ENCODE measurements around the gene CCNB2.
"Not testable (repeated sequence)": the region's sequence is repeated elsewhere in the genome, so short reads cannot be mapped to it uniquely, and the experiment has no call there.

Gene CCNB2

GRCh38 chr15:59133929-59134427, 29.0 kb downstream of the CCNB2 start:
- DNase-seq (ENCODE audit: low read depth in 3 of 3, low spot score in 1 of 3), result no peak

- DNase-seq (ENCODE audit: low read depth in 3 of 3, low spot score in 1 of 3), result no peak
Measured at GRCh38 chr15:59137566-59137965, 32.6 kb downstream of the CCNB2 start.

- peak in 2 of 3 donors; percentile 12 to 32 for DNase-seq (ENCODE audit: low read depth in 3 of 3, low spot score in 1 of 3)
Measured at GRCh38 chr15:59138243-59138642, 33.3 kb downstream of the CCNB2 start.

- no peak for DNase-seq (ENCODE audit: low read depth in 3 of 3, low spot score in 1 of 3)
Measured at GRCh38 chr15:59140422-59141226, 35.7 kb downstream of the CCNB2 start.

- DNase-seq (ENCODE audit: low read depth in 3 of 3, low spot score in 1 of 3), result no peak
Measured at GRCh38 chr15:59143281-59143680, 38.3 kb downstream of the CCNB2 start.

GRCh38 chr15:59144594-59144993, 39.6 kb downstream of the CCNB2 start:
- DNase-seq (ENCODE audit: low read depth in 3 of 3, low spot score in 1 of 3), result not testable (repeated sequence)

GRCh38 chr15:59147666-59148065, 42.7 kb downstream of the CCNB2 start:
- no peak for DNase-seq (ENCODE audit: low read depth in 3 of 3, low spot score in 1 of 3)

GRCh38 chr15:59148153-59148833, 43.3 kb downstream of the CCNB2 start:
- no peak for DNase-seq (ENCODE audit: low read depth in 3 of 3, low spot score in 1 of 3)

- no peak for DNase-seq (ENCODE audit: low read depth in 3 of 3, low spot score in 1 of 3)
Measured at GRCh38 chr15:59150185-59150584, 45.2 kb downstream of the CCNB2 start.

- no peak for DNase-seq (ENCODE audit: low read depth in 3 of 3, low spot score in 1 of 3)
Measured at GRCh38 chr15:59152694-59153450, 47.9 kb downstream of the CCNB2 start.

GRCh38 chr15:59153466-59153865, 48.5 kb downstream of the CCNB2 start:
- DNase-seq (ENCODE audit: low read depth in 3 of 3, low spot score in 1 of 3), result no peak

GRCh38 chr15:59154243-59154642, 49.3 kb downstream of the CCNB2 start:
- DNase-seq (ENCODE audit: low read depth in 3 of 3, low spot score in 1 of 3), result no peak

- DNase-seq (ENCODE audit: low read depth in 3 of 3, low spot score in 1 of 3), result no peak
Measured at GRCh38 chr15:59155431-59155830, 50.5 kb downstream of the CCNB2 start.

- DNase-seq (ENCODE audit: low read depth in 3 of 3, low spot score in 1 of 3), result no peak
Measured at GRCh38 chr15:59157396-59157795, 52.5 kb downstream of the CCNB2 start.

GRCh38 chr15:59157840-59158700, 53.1 kb downstream of the CCNB2 start:
- no peak for DNase-seq (ENCODE audit: low read depth in 3 of 3, low spot score in 1 of 3)

GRCh38 chr15:59158701-59159034, 53.7 kb downstream of the CCNB2 start:
- DNase-seq (ENCODE audit: low read depth in 3 of 3, low spot score in 1 of 3), result no peak

GRCh38 chr15:59159210-59159609, 54.3 kb downstream of the CCNB2 start:
- no peak for DNase-seq (ENCODE audit: low read depth in 3 of 3, low spot score in 1 of 3)

GRCh38 chr15:59160880-59161593, 56.1 kb downstream of the CCNB2 start:
- DNase-seq (ENCODE audit: low read depth in 3 of 3, low spot score in 1 of 3), result no peak

- not testable (repeated sequence) for DNase-seq (ENCODE audit: low read depth in 3 of 3, low spot score in 1 of 3)
Measured at GRCh38 chr15:59162080-59162479, 57.1 kb downstream of the CCNB2 start.

GRCh38 chr15:59165726-59166125, 60.8 kb downstream of the CCNB2 start:
- no peak for DNase-seq (ENCODE audit: low read depth in 3 of 3, low spot score in 1 of 3)

All from stimulated activated CD4-positive, alpha-beta T cell treated with anti-CD3 and anti-CD28 coated beads, TNF-alpha, amount 100 ng/mL, for 1 hour (primary cell).